Transverse colon (tissue), 4 donors: ENCODE results near the gene JAKMIP2. TPM values are rescaled to one million over a fixed set of nuclear protein-coding genes. Genes with fewer than 3 reads are reported as not detected.

Experiments
- DNase-seq: peaks from one replicate; pipeline ENCODE4 v3.0.0-alpha.2; 2019
- H3K27ac ChIP-seq, 4 donors: fragments of 200-600 bp; sonication (generic); 2 replicates each; pipeline ENCODE4 v1.5.1; 2016 to 2018; ENCODE audit warnings: inconsistent platforms in 4 of 4
- H3K27me3 ChIP-seq: fragments of 200-600 bp; sonication (generic); 2 replicates; pipeline ENCODE4 v1.5.1; 2017; ENCODE audit warnings: inconsistent platforms
- H3K36me3 ChIP-seq, 4 donors: fragments of 200-600 bp; sonication (generic); 2 replicates each; pipeline ENCODE4 v1.5.1; 2017 to 2019; ENCODE audit warnings: inconsistent platforms in 4 of 4
- H3K4me1 ChIP-seq, 4 donors: fragments of 200-600 bp; sonication (generic); 2 replicates each; pipeline ENCODE4 v1.5.1; 2017 to 2020; ENCODE audit warnings: inconsistent platforms in 4 of 4
- H3K4me3 ChIP-seq, 4 donors: fragments of 200-600 bp; sonication (generic); 1 replicate in 1 of 4; 2 replicates in 3 of 4; pipeline versions ENCODE4 v1.5.1 to v1.6.1; 2017 to 2019; ENCODE audit warnings: inconsistent platforms in 4 of 4
- H3K9me3 ChIP-seq, 2 donors: fragments of 200-600 bp; sonication (generic); 2 replicates each; pipeline ENCODE4 v1.5.1; 2017 to 2019; ENCODE audit warnings: inconsistent platforms in 2 of 2
- EP300 ChIP-seq: sonication (generic); formaldehyde crosslinking; IDR thresholded peaks from one replicate; pipeline ENCODE4 v1.6.1; 2017; ENCODE audit warnings: antibody characterized with exemption, low read depth
- POLR2A ChIP-seq: fragments of 450-650 bp; IDR thresholded peaks from one replicate; pipeline ENCODE4 v1.6.1; 2016; ENCODE audit warnings: antibody characterized with exemption, mild to moderate bottlenecking, moderate library complexity
- POLR2AphosphoS5 ChIP-seq, 3 donors: sonication (generic); formaldehyde crosslinking; IDR thresholded peaks; one replicate each; pipeline ENCODE4 v1.6.1; 2016; ENCODE audit warnings: antibody characterized with exemption in 3 of 3
- whole genome bisulfite sequencing, 2 donors: methylation state at CpG; one replicate each; pipeline ENCODE4 v1.1.5; 2018; ENCODE audit warnings: low coverage in 1 of 2; 5-methylcytosine and 5-hydroxymethylcytosine counted together
- in situ Hi-C, 4 donors: fragments of 200-750 bp; cut with MboI; loops; one replicate each; pipeline versions ENCODE4 v1.15.0 to v1.15.1; 2017; ENCODE audit warnings: low sequenced_read_pairs in 3 of 4, low pct_ligation_motif_present in 1 of 4, low pct_unique_long_range_greater_than_20kb in 1 of 4
- intact Hi-C: fragments of 100-400 bp; cut with DNase I; formaldehyde crosslinking; loops from one replicate; pipeline ENCODE4 v1.15.1; 2023; ENCODE audit warnings: low total_unique reads
- total RNA-seq, 4 donors: library from RNA; depleted of rRNA; stranded (reverse); fragments of >200 nt; gene quantifications; one replicate each; pipeline ENCODE4 v1.1.0, GENCODE V29; 2016
- TF ChIP-seq, protein P1 (sequence below), 5 experiments: fragments of 200-600 bp in 3 of 5; fragments of 450-650 bp in 2 of 5; sonication (generic) in 3 of 5; IDR thresholded peaks; 1 replicate in 2 of 5; 2 replicates in 3 of 5; pipeline ENCODE4 v1.5.1; 2016 to 2017; ENCODE audit warnings: antibody characterized with exemption in 5 of 5, inconsistent platforms in 3 of 5, mild to moderate bottlenecking in 2 of 5, moderate library complexity in 1 of 5

The JAKMIP2 gene
- total RNA-seq, 4 donors from 2014 or later, result 0.37 to 0.79 (median 0.40) TPM

DNA sequence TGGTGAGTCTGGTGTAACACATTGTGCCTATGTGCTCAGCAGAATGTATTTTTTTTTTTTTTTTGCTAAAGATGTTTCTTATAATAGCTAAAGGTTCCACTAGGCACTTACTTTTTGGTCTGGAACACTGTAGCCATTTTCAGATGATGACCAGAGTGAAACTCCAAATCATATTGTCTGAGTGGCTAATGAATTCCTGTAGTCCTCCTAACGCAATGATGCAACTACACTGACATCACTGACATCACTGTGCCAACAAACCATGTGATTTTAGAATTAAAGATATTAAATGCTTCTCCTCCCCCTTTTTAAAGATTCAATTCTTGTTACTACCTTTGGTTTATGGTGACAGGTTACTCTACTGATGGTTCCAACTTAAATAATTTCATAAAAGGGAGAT, 28.8 kb downstream of the JAKMIP2 start:
- Histone ChIP-seq H3K4me3 (no peak overlapping the region), H3K27ac (no peak overlapping the region), H3K4me1 (no peaks in the 10 kb centered on the region), H3K9me3 (no peaks in the 10 kb centered on the region), H3K36me3 (no peaks in the 10 kb centered on the region), H3K27me3 (no peaks in the 10 kb centered on the region)
- no peak for TF ChIP-seq EP300
- TF ChIP-seq POLR2A, result no peak
- TF ChIP-seq, protein P1, sequence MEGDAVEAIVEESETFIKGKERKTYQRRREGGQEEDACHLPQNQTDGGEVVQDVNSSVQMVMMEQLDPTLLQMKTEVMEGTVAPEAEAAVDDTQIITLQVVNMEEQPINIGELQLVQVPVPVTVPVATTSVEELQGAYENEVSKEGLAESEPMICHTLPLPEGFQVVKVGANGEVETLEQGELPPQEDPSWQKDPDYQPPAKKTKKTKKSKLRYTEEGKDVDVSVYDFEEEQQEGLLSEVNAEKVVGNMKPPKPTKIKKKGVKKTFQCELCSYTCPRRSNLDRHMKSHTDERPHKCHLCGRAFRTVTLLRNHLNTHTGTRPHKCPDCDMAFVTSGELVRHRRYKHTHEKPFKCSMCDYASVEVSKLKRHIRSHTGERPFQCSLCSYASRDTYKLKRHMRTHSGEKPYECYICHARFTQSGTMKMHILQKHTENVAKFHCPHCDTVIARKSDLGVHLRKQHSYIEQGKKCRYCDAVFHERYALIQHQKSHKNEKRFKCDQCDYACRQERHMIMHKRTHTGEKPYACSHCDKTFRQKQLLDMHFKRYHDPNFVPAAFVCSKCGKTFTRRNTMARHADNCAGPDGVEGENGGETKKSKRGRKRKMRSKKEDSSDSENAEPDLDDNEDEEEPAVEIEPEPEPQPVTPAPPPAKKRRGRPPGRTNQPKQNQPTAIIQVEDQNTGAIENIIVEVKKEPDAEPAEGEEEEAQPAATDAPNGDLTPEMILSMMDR (IDR thresholded peaks at IDR 0.05), result no peak
- no peak for TF ChIP-seq POLR2AphosphoS5 (IDR thresholded peaks at IDR 0.05)
- no peak for DNase-seq
- 89 to 93% methylated on average over 1 of the region's 1 CpG for WGBS, 2 donors
- in situ Hi-C loops (no loop called here), intact Hi-C loops (no loop called here)

DNA sequence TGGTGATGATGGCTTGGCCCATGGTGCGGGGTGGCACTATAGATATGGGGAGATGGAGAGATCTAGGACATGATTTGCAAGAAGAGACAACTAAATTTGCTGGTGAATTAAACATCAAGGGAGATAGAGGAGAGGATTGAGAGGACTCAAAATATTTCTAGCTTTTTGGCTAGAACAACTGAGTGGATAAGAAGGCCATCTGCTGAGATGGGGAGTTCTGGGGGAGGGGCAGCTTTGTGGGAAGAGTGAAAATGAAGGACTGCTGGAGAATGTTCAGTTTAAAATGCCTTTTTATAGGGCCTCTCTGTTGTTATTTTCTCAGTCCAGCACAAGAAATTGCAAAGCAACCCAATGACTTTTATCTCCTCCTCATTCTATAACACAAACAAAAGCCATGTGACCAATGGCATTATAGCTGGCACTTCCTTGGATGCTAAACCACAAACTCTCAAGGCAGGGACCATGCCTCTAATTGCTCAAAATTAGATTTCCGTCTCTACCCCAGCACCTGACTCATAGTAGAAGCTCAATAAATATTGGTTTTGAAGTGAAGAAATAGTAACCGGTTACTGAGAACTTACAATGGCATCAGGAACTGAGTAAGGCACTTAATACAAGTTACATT, 29.8 kb downstream of the JAKMIP2 start:
- H3K9me3 ChIP-seq, result no peaks in the 10 kb centered on the region
- intact Hi-C loops, result no loop called here
- TF ChIP-seq POLR2AphosphoS5 (IDR thresholded peaks at IDR 0.05) (no peak), EP300 (no peak), POLR2A (no peak)
- TF ChIP-seq, protein P1 (IDR thresholded peaks at IDR 0.05), result no peak
- DNase-seq, result no peak
- in situ Hi-C loops, result no loop called here
- 68 to 88% methylated on average over 3 of the region's 3 CpGs for WGBS, 2 donors
- no peaks in the 10 kb centered on the region for H3K4me1 ChIP-seq
- H3K36me3 ChIP-seq, result no peaks in the 10 kb centered on the region
- H3K27ac ChIP-seq, result no peak overlapping the region
- no peak overlapping the region for H3K4me3 ChIP-seq
- no peaks in the 10 kb centered on the region for H3K27me3 ChIP-seq

DNA sequence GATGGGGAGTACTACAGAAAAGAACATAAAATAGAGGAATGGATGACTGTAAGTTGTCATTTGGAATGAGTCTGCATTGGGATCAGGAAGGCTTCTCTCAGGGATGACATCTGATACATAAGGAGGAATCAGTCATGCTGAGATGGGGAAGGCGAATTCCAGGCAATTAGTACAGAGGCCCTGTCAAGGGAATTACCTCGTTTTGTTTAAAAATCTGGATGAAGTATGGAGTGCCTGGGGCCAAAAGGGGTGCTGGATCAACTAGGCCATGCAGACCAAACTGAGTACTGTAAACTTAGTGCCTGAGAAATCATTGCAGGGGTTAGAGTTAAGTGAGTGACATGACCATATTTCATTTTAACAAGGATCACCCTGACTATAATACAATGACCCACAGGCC, 30.5 kb downstream of the JAKMIP2 start:
- WGBS, 2 donors, result 55 to 71% methylated on average over 2 of the region's 2 CpGs
- H3K4me1 ChIP-seq, result no peaks in the 10 kb centered on the region
- no peaks in the 10 kb centered on the region for H3K27me3 ChIP-seq
- in situ Hi-C loops (no loop called here), intact Hi-C loops (no loop called here)
- no peak for DNase-seq
- H3K9me3 ChIP-seq, result no peaks in the 10 kb centered on the region
- no peaks in the 10 kb centered on the region for H3K36me3 ChIP-seq
- no peak overlapping the region for H3K4me3 ChIP-seq
- TF ChIP-seq EP300 (no peak), POLR2AphosphoS5 (IDR thresholded peaks at IDR 0.05) (no peak), POLR2A (no peak)
- TF ChIP-seq, protein P1 (IDR thresholded peaks at IDR 0.05), result no peak
- peak overlapping the region in 3 of 4 donors; percentile 44 to 66 (median 57) for H3K27ac ChIP-seq

DNA sequence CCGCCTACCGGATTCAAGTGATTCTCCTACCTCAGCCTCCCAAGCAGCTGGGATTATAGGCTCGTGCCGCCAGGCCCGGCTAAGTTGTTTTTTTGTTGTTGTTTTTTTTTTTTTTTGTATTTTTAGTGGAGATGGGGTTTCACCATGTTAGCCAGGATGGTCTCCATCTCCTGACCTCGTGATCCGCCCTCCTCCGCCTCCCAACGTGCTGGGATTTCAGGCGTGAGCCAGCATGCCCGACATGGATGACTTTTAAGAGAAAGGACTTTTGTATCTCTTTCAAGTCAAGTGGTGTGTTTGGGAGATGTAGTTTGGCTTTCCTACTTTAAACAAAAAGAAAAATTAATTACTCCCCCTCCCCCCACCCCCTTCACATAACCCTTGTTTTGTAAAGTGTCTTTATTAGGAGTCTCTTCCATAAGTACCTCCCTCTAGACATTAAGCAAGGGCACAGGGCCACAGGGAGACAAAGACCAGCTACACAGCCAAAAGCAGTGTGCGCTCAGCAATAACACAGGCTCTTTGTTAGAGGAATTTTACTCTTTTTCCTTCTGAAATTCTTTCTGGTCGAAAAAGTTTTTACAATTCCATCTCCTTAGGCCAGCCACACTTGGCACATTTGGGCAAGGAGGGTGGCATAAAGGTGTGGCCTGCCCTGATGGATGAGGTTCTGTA, 31.2 kb downstream of the JAKMIP2 start:
- 70 to 79% methylated on average over 13 of the region's 13 CpGs for WGBS, 2 donors
- Histone ChIP-seq H3K36me3 (no peaks in the 10 kb centered on the region), H3K4me1 (no peaks in the 10 kb centered on the region), H3K27me3 (no peaks in the 10 kb centered on the region), H3K27ac (peak overlapping the region in 3 of 4 donors; percentile 44 to 66 (median 57)), H3K9me3 (no peaks in the 10 kb centered on the region), H3K4me3 (no peak overlapping the region)
- TF ChIP-seq, protein P1 (IDR thresholded peaks at IDR 0.05), result no peak
- no peak for TF ChIP-seq POLR2AphosphoS5 (IDR thresholded peaks at IDR 0.05)
- TF ChIP-seq POLR2A, result no peak
- no peak for TF ChIP-seq EP300
- intact Hi-C loops, result no loop called here
- no peak for DNase-seq
- in situ Hi-C loops, result no loop called here
